Esophagus muscularis mucosa (tissue), 4 donors: ENCODE data around the gene LRRC75A. TPM values are rescaled to one million over a fixed set of nuclear protein-coding genes. Genes with fewer than 3 reads are reported as not detected.
"Not testable (repeated sequence)": the region's sequence is repeated elsewhere in the genome, so short reads cannot be mapped to it uniquely, and the experiment has no call there.

ENCODE experiments used
- DNase-seq: peaks from one replicate; pipeline ENCODE4 v3.0.0-alpha.2; 2017; ENCODE audit errors: extremely low spot score
- H3K27ac ChIP-seq, 4 donors: fragments of 200-600 bp; sonication (generic); replicated peaks in 1 of 4; 1 replicate in 3 of 4; 2 replicates in 1 of 4; pipeline ENCODE4 v1.5.1; 2016 to 2019; ENCODE audit warnings: mild to moderate bottlenecking in 1 of 4
- H3K27me3 ChIP-seq, 4 donors: fragments of 200-600 bp; sonication (generic); one replicate each; pipeline versions ENCODE4 v1.5.1 to v1.6.0; 2016 to 2019
- H3K36me3 ChIP-seq, 4 donors: fragments of 200-600 bp; sonication (generic); one replicate each; pipeline ENCODE4 v1.5.1; 2016 to 2019
- H3K4me1 ChIP-seq, 4 donors: fragments of 200-600 bp; sonication (generic); one replicate each; pipeline ENCODE4 v1.5.1; 2016 to 2019
- H3K4me3 ChIP-seq, 4 donors: fragments of 200-600 bp; sonication (generic); 1 replicate in 2 of 4; 2 replicates in 2 of 4; pipeline ENCODE4 v1.5.1; 2016 to 2019; ENCODE audit warnings: mild to moderate bottlenecking in 4 of 4, moderate library complexity in 1 of 4
- H3K9me3 ChIP-seq, 4 donors: fragments of 200-600 bp; sonication (generic); 1 replicate in 3 of 4; 2 replicates in 1 of 4; pipeline ENCODE4 v1.5.1; 2016 to 2019
- EP300 ChIP-seq: sonication (generic); formaldehyde crosslinking; IDR thresholded peaks from one replicate; pipeline ENCODE4 v1.6.1; 2017; ENCODE audit warnings: antibody characterized with exemption
- POLR2A ChIP-seq: fragments of 450-650 bp; IDR thresholded peaks from one replicate; pipeline ENCODE4 v1.6.1; 2017; ENCODE audit warnings: antibody characterized with exemption, moderate library complexity, mild to moderate bottlenecking, low read depth
- POLR2AphosphoS5 ChIP-seq, 2 donors: sonication (generic); formaldehyde crosslinking; IDR thresholded peaks; one replicate each; pipeline ENCODE4 v1.6.1; 2017; ENCODE audit warnings: antibody characterized with exemption in 2 of 2
- WGBS: methylation state at CpG from one replicate; pipeline ENCODE4 v1.1.5; 2018; 5-methylcytosine and 5-hydroxymethylcytosine counted together
- intact Hi-C: fragments of 100-400 bp; cut with DNase I; formaldehyde crosslinking; loops from one replicate; pipeline ENCODE4 v1.15.1; 2023
- total RNA-seq, 4 donors: library from RNA; depleted of rRNA; stranded (reverse); fragments of >200 nt; gene quantifications; one replicate each; pipeline versions ENCODE4 v1.1.0 to v1.2.1, GENCODE V29; 2016
- TF ChIP-seq, protein P1 (sequence below), 3 experiments: fragments of 200-600 bp in 2 of 3; fragments of 450-650 bp in 1 of 3; sonication (generic) in 2 of 3; IDR thresholded peaks; one replicate each; pipeline ENCODE4 v1.5.1; 2017 to 2019; ENCODE audit warnings: antibody characterized with exemption in 3 of 3, mild to moderate bottlenecking in 2 of 3, moderate library complexity in 1 of 3

LRRC75A gene
- total RNA-seq, 4 donors from 2014 or later: 0.83 to 3.5 (median 2.0) TPM

DNA sequence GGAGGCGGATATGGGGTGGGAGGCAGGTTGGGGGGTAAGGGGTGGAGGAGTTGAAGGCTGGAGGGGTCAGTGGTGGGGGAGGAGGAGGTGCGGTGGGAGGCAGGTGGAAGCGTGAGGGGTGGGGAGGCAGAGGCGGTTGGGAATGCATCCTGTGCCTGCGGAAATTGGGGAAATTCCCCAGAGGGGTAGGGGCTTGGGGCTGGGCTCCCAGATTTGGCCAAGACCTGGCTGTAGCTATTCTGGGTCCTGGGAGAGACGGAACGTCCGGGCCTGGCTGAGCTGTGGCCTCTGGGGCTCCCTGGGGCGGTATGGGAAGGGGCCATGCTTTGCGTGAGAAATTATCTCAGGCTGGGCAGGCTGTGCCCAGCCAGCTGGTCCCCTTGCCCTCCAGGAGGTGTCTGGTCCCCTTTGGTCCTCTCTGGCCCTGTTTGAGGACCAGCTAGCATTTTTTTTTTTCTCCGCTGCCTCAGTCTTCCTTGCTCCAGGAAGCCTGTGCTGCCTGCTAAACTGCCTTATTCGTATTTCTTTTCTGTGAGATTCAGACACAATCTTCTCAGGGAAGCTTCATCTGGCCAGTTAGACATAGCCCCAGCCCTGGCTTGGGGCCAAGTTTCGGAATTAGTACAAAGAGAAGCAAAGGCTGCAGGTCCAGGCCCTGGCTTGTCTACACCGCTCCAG is 83.9 kb downstream of the LRRC75A start:
- no peak for DNase-seq
- TF ChIP-seq POLR2AphosphoS5 (IDR thresholded peaks at IDR 0.05) (peak in 1 of 2 donors; percentile 10), EP300 (no peak)
- intact Hi-C loops: no loop called here
- peak overlapping the region; percentile 64 to 78 (median 74) for H3K27ac ChIP-seq
- peak overlapping the region in 3 of 4 donors; percentile 28 to 62 (median 59) for H3K4me3 ChIP-seq
- no peaks in the 10 kb centered on the region for H3K9me3 ChIP-seq
- H3K36me3 ChIP-seq: no peaks in the 10 kb centered on the region
- peaks cover 0 to 18% (median 0%) of the 10 kb centered on the region in 4 donors for H3K27me3 ChIP-seq
- peaks cover 11 to 23% (median 20%) of the 10 kb centered on the region in 4 donors for H3K4me1 ChIP-seq
- WGBS: 22% methylated on average over 14 of the region's 14 CpGs

DNA sequence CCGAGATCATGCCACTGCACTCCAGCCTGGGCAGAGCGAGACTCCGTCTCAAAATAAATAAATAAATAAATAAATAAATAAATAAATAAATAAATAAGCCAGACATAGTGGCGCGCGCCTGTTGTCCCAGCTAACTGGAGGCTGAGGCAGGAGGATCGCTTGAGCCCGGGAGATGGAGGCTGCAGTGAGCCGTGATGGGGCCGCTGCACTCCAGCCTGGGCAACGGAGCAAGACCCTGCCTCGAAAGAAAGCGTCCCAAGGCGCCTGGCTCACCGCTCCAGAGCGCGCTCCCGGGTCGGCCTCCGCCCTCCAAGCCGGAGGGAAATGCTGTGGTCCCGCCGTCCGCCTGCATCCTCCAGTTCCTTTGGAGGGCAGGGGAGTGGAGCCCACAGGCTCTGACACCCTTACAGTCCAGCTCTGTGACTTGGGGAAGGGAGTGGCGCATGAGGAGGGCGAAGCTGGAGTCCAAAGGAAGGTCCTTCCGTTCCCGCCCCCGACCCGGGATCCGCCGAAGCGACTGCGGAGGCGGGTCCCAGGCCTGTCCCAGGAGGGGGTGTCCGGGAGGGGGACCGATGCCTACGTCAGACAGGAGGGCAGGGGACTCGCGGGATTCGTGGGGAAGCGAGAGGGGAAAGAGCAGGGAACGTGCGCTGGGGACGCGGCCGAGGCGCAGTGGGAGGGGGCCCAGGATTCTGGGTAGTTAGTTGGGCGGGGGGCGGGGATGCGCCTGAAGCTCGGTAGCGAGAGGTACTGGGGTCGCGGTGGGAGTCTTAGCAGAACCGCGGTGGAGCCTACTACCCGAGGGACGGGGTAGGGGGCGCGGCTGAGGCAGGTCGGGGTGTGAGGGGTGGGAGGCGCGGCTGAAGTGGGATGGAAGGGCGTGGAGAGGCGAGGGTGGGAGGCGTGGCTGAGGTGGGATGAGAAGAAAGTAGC is 85.0 kb downstream of the LRRC75A start:
- peaks cover 0 to 18% (median 0%) of the 10 kb centered on the region in 4 donors for H3K27me3 ChIP-seq
- TF ChIP-seq EP300 (no peak), POLR2A (no peak), POLR2AphosphoS5 (IDR thresholded peaks at IDR 0.05) (peak in 1 of 2 donors; percentile 22)
- TF ChIP-seq, protein P1, sequence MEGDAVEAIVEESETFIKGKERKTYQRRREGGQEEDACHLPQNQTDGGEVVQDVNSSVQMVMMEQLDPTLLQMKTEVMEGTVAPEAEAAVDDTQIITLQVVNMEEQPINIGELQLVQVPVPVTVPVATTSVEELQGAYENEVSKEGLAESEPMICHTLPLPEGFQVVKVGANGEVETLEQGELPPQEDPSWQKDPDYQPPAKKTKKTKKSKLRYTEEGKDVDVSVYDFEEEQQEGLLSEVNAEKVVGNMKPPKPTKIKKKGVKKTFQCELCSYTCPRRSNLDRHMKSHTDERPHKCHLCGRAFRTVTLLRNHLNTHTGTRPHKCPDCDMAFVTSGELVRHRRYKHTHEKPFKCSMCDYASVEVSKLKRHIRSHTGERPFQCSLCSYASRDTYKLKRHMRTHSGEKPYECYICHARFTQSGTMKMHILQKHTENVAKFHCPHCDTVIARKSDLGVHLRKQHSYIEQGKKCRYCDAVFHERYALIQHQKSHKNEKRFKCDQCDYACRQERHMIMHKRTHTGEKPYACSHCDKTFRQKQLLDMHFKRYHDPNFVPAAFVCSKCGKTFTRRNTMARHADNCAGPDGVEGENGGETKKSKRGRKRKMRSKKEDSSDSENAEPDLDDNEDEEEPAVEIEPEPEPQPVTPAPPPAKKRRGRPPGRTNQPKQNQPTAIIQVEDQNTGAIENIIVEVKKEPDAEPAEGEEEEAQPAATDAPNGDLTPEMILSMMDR (IDR thresholded peaks at IDR 0.05): no peak
- WGBS: 8% methylated on average over 51 of the region's 67 CpGs
- H3K4me3 ChIP-seq: peak overlapping the region; percentile 56 to 62 (median 60)
- no peaks in the 10 kb centered on the region for H3K9me3 ChIP-seq
- H3K36me3 ChIP-seq: no peaks in the 10 kb centered on the region
- peaks cover 11 to 23% (median 20%) of the 10 kb centered on the region in 4 donors for H3K4me1 ChIP-seq
- DNase-seq: no peak
- intact Hi-C loops: no loop called here
- peak overlapping the region; percentile 64 to 78 (median 74) for H3K27ac ChIP-seq

DNA sequence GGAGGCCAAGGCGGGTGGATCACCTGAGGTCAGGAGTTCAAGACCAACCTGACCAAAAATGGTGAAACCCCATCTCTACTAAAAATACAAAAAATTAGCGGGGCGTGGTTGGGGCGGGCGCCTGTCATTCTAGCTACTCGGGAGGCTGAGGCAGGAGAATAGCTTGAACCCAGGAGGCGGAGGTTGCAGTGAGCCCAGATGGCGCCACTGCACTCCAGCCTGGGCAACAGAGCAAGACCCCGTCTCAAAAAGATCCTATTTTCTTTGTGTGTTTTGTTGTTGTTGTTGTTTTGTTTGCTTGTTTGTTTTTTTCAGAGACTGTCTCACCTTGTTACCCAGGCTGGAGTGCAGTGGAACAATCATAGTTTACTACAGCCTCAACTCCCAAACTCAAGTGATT is 88.1 kb downstream of the LRRC75A start:
- Histone ChIP-seq H3K27me3 (peaks cover 0 to 18% (median 0%) of the 10 kb centered on the region in 4 donors), H3K4me1 (peaks cover 11 to 23% (median 20%) of the 10 kb centered on the region in 4 donors)
- H3K4me3 ChIP-seq, H3K36me3 ChIP-seq, intact Hi-C loops, DNase-seq, H3K27ac ChIP-seq, H3K9me3 ChIP-seq: not testable (repeated sequence)
- 92% methylated on average over 9 of the region's 9 CpGs for WGBS

DNA sequence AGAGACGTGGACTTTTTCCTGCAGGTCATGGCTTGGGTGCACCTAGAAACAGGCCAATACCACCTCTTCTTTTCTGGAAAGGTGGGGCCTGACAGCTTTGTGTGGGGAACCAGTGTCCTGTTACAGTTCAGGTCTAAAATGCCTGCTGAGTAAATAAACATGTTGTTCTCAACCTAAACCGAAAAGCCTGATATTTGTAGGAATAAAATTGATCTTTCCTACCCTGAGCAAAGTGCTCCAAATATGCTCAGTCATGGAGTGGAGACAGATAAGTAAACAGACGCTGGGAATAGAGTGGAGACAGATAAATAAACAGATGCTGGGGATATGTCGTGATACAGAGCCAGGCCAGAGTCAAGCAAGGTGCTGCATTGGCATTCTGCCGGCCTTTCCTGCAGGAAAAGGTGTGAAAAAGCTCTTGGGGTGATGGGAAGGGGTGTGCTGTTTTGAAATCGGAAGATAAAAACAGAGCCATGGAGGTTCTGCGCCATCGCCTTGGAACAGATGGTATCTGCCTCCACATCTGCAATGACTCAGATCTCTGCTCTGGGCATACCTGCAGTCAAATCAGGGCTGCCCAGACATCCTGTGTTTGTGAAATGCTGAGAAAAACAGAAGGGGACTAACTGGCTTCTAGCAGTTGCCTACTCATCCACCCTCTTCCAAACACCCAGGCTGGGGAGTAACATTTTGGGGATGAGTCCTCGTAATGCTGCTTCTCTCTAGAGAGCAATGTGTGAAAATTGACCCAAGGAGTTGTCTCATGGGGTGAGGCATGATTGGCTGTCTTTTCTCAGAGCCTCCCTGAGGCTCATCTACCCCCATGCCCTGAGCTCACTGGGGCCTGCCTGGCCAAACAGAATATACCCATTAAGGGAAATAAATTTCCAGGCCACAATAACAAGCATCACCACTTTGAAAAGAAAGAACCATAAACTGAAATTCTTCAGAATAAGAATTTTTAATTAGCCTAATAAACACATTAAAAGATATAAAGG is 93.4 kb downstream of the LRRC75A start:
- no peak for DNase-seq
- Histone ChIP-seq H3K9me3 (no peaks in the 10 kb centered on the region), H3K36me3 (no peaks in the 10 kb centered on the region), H3K27me3 (no peaks in the 10 kb centered on the region), H3K4me3 (no peak overlapping the region), H3K4me1 (peaks cover 0 to 4% (median 0%) of the 10 kb centered on the region in 4 donors), H3K27ac (no peak overlapping the region)
- intact Hi-C loops: no loop called here
- TF ChIP-seq, protein P1 (IDR thresholded peaks at IDR 0.05): no peak
- TF ChIP-seq EP300: no peak
- WGBS: 52% methylated on average over 8 of the region's 9 CpGs

DNA sequence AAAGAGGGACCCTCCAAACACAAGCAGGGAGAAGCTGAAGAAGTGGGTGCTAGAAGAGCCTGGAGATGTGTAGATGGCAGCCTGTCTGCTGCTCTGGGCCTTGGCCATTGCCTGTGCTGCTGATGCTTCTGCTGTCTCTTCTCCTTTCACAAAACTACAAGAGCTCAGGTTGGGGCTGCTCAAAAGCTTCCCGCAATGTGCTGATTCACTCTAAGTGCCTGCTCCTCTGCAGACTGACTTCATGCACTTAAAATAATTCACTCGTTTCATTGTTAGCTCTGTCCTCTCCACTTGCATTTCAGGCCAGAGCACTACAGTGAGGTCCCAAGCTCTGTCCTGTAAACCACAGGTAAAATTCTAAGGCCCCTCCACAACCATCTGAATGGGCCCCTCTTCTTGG is 95.3 kb downstream of the LRRC75A start:
- not testable (repeated sequence) for H3K27ac ChIP-seq

DNA sequence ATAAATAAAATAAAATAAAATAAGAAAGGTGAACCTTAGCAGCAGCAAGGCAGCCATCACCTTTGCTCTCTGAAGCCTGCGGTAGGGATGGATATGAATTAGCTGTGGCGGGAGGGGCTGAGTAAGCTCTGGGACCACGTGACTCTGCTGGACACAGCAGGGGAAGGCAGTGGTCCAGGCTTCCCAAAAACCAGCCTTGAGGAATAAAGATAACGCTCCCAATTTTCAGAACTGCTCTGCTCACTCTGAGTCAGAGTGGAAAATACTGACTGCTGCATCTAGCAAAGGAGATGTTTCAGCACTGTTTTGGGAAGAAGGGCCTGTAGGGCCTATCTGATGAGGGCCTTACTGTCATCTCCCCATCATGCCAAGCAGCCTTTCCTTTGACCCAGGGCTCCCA is 96.1 kb downstream of the LRRC75A start:
- H3K36me3 ChIP-seq, H3K4me3 ChIP-seq, H3K9me3 ChIP-seq, H3K4me1 ChIP-seq, DNase-seq, intact Hi-C loops, H3K27me3 ChIP-seq: not testable (repeated sequence)
- H3K27ac ChIP-seq: peak overlapping the region in 3 of 4 donors; percentile 10 to 22 (median 11)
- WGBS: 57% methylated on average over 4 of the region's 4 CpGs

More for the DNA sequence above, 95.3 kb downstream of the LRRC75A start:
- H3K36me3 ChIP-seq, DNase-seq, H3K4me3 ChIP-seq, H3K27me3 ChIP-seq, H3K9me3 ChIP-seq, intact Hi-C loops, H3K4me1 ChIP-seq: not testable (repeated sequence)
- WGBS: 61% methylated on average over 2 of the region's 2 CpGs

DNA sequence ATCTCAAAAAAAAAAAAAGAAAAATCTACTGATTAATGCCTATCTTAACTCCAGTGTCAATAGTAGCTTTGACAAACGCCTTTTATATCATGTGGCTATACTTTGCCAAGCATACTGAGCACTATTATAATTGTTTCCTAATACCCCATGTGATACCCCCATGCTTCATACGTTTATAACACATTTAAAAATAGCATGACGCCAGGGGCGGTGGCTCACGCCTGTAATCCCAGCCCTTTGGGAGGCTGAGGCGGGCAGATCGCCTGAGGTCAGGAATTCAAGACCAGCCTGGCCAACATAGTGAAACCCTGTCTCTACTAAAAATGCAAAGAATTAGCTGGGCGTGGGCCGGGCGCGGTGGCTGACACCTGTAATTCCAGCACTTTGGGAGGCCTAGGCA is 99.5 kb downstream of the LRRC75A start:
- H3K4me3 ChIP-seq, intact Hi-C loops, DNase-seq, H3K9me3 ChIP-seq, H3K4me1 ChIP-seq, H3K36me3 ChIP-seq, H3K27ac ChIP-seq, H3K27me3 ChIP-seq: not testable (repeated sequence)
- WGBS: 88% methylated on average over 11 of the region's 11 CpGs
